Stimulated activated CD8-positive, alpha-beta memory T cell treated with anti-CD3 and anti-CD28 coated beads, Interleukin-2, amount 100 ng/mL, for 48 hours (primary cell): Measurements from ENCODE around the gene ESYT3.
"Not testable (repeated sequence)": the region's sequence is repeated elsewhere in the genome, so short reads cannot be mapped to it uniquely, and the experiment has no call there.

Source experiments
- DNase-seq, 2 donors: peaks; one replicate each; pipeline ENCODE4 v3.0.0-alpha.2; 2020; ENCODE audit warnings: low read depth in 2 of 2

ESYT3 gene

GRCh38 chr3:138461246-138461645 lies 26.8 kb downstream of the ESYT3 start:
- no peak for DNase-seq

- no peak for DNase-seq
Observed at GRCh38 chr3:138461896-138462295, 27.5 kb downstream of the ESYT3 start.

GRCh38 chr3:138463724-138464490 lies 29.5 kb downstream of the ESYT3 start:
- no peak for DNase-seq

- DNase-seq: no peak
Observed at GRCh38 chr3:138464491-138464860, 30.1 kb downstream of the ESYT3 start.

GRCh38 chr3:138465451-138465850 lies 31.0 kb downstream of the ESYT3 start:
- no peak for DNase-seq

GRCh38 chr3:138465925-138466324 lies 31.5 kb downstream of the ESYT3 start:
- DNase-seq: no peak

- no peak for DNase-seq
Observed at GRCh38 chr3:138467931-138468330, 33.5 kb downstream of the ESYT3 start.

- DNase-seq: no peak
Observed at GRCh38 chr3:138468451-138468850, 34.0 kb downstream of the ESYT3 start.

GRCh38 chr3:138468886-138469285 lies 34.5 kb downstream of the ESYT3 start:
- no peak for DNase-seq

- DNase-seq: no peak
Observed at GRCh38 chr3:138469874-138470273, 35.5 kb downstream of the ESYT3 start.

GRCh38 chr3:138470687-138471086 lies 36.3 kb downstream of the ESYT3 start:
- no peak for DNase-seq

GRCh38 chr3:138471481-138471880 lies 37.1 kb downstream of the ESYT3 start:
- DNase-seq: no peak

GRCh38 chr3:138472141-138472825 lies 37.9 kb downstream of the ESYT3 start:
- DNase-seq: no peak

GRCh38 chr3:138473391-138473790 lies 39.0 kb downstream of the ESYT3 start:
- DNase-seq: no peak

- no peak for DNase-seq
Observed at GRCh38 chr3:138474163-138474562, 39.7 kb downstream of the ESYT3 start.

GRCh38 chr3:138476526-138476925 lies 42.1 kb downstream of the ESYT3 start:
- DNase-seq: no peak

GRCh38 chr3:138477120-138477519 lies 42.7 kb downstream of the ESYT3 start:
- DNase-seq: no peak

- DNase-seq: no peak
Observed at GRCh38 chr3:138477801-138478200, 43.4 kb downstream of the ESYT3 start.

GRCh38 chr3:138479438-138479863 lies 45.0 kb downstream of the ESYT3 start:
- DNase-seq: peak in 1 of 2 donors; percentile 10

GRCh38 chr3:138484672-138485071 lies 50.3 kb downstream of the ESYT3 start:
- not testable (repeated sequence) for DNase-seq

GRCh38 chr3:138486580-138486979 lies 52.2 kb downstream of the ESYT3 start:
- not testable (repeated sequence) for DNase-seq

- no peak for DNase-seq
Observed at GRCh38 chr3:138491971-138492370, 57.6 kb downstream of the ESYT3 start.

GRCh38 chr3:138492980-138493675 lies 58.7 kb downstream of the ESYT3 start:
- no peak for DNase-seq
